GM18867 (cell line): Measurements from ENCODE around the gene CFHR1.
A peak's percentile ranks its signal among the peaks of the same experiment; 100 is the strongest.
"Not testable (repeated sequence)": the region's sequence is repeated elsewhere in the genome, so short reads cannot be mapped to it uniquely, and the experiment has no call there.

Experiments used
- ATAC-seq: cut with Tn5 transposase; IDR thresholded peaks from one replicate; pipeline ENCODE4 v1.9.1; 2021; ENCODE audit warnings: mild to moderate bottlenecking, moderate library complexity; ENCODE audit not compliant: unreplicated experiment

The CFHR1 gene

GRCh38 chr1:196819531-196819930 is at the start of gene CFHR1:
Gene CFHR1, plus strand, starts transcription at chr1:196819731. Its CDS starts 114 bp downstream, at chr1:196819845.
- not testable (repeated sequence) for ATAC-seq

- not testable (repeated sequence) for ATAC-seq
Observed at GRCh38 chr1:196769823-196770222, 49.7 kb upstream of the CFHR1 start.

- ATAC-seq, result no peak
Observed at GRCh38 chr1:196773713-196774112, 45.8 kb upstream of the CFHR1 start.

GRCh38 chr1:196774175-196774574 is 45.4 kb upstream of the CFHR1 start:
- ATAC-seq, result no peak

GRCh38 chr1:196774603-196775002 is 44.9 kb upstream of the CFHR1 start, which contains the start of gene CFHR3:
Gene CFHR3, plus strand, starts transcription at chr1:196774840. Its CDS starts 47 bp downstream, at chr1:196774887.
- ATAC-seq, result no peak

GRCh38 chr1:196777603-196778002 is 41.9 kb upstream of the CFHR1 start:
- no peak for ATAC-seq

GRCh38 chr1:196779093-196779492 is 40.4 kb upstream of the CFHR1 start:
- no peak for ATAC-seq

GRCh38 chr1:196791252-196791651 is 28.3 kb upstream of the CFHR1 start:
- not testable (repeated sequence) for ATAC-seq

- ATAC-seq, result not testable (repeated sequence)
Observed at GRCh38 chr1:196794103-196794502, 25.4 kb upstream of the CFHR1 start.

GRCh38 chr1:196797891-196798290 is 21.6 kb upstream of the CFHR1 start:
- ATAC-seq, result no peak

GRCh38 chr1:196801920-196802319 is 17.6 kb upstream of the CFHR1 start:
- ATAC-seq, result not testable (repeated sequence)

GRCh38 chr1:196808529-196809235 is 10.8 kb upstream of the CFHR1 start:
- ATAC-seq, result no peak

GRCh38 chr1:196817442-196817841 is 2.1 kb upstream of the CFHR1 start:
- ATAC-seq, result not testable (repeated sequence)

GRCh38 chr1:196827860-196828259 is 8.3 kb downstream of the CFHR1 start:
- not testable (repeated sequence) for ATAC-seq

GRCh38 chr1:196849613-196850492 is 30.3 kb downstream of the CFHR1 start:
- not testable (repeated sequence) for ATAC-seq

- no peak for ATAC-seq
Observed at GRCh38 chr1:196856053-196856452, 36.5 kb downstream of the CFHR1 start.

- no peak for ATAC-seq
Observed at GRCh38 chr1:196857188-196857587, 37.7 kb downstream of the CFHR1 start.

GRCh38 chr1:196858811-196859210 is 39.3 kb downstream of the CFHR1 start:
- no peak for ATAC-seq

- ATAC-seq, result no peak
Observed at GRCh38 chr1:196860323-196860884, 40.9 kb downstream of the CFHR1 start.

- ATAC-seq, result no peak
Observed at GRCh38 chr1:196861429-196861828, 41.9 kb downstream of the CFHR1 start.

GRCh38 chr1:196866974-196867373 is 47.4 kb downstream of the CFHR1 start:
- ATAC-seq, result peak; percentile 57
